Trophoblast cell (in vitro differentiated cells and primary cell): ENCODE results near the gene MYCN.

Source experiments
- DNase-seq, 2 donors: peaks; one replicate each; pipeline ENCODE4 v3.0.0-alpha.2; 2016
- H2AFZ ChIP-seq: 2 replicates; pipeline ENCODE4 v1.6.1; 2013; ENCODE audit warnings: low read length, moderate library complexity, mild to moderate bottlenecking; ENCODE audit not compliant: insufficient read depth, poor library complexity
- H2AK5ac ChIP-seq: 2 replicates; pipeline ENCODE4 v1.6.1; 2013; ENCODE audit warnings: mild to moderate bottlenecking, low read length
- H2BK120ac ChIP-seq: 2 replicates; pipeline ENCODE4 v1.6.1; 2013; ENCODE audit warnings: low read length, mild to moderate bottlenecking, moderate library complexity; ENCODE audit not compliant: insufficient read depth, poor library complexity
- H2BK12ac ChIP-seq: 2 replicates; pipeline ENCODE4 v1.6.1; 2013; ENCODE audit warnings: mild to moderate bottlenecking, low read length, moderate library complexity
- H2BK5ac ChIP-seq: 2 replicates; pipeline ENCODE4 v1.6.1; 2013; ENCODE audit warnings: low read length, low read depth, moderate library complexity, mild to moderate bottlenecking; ENCODE audit not compliant: poor library complexity
- H3K14ac ChIP-seq: 2 replicates; pipeline ENCODE4 v1.6.1; 2013; ENCODE audit warnings: mild to moderate bottlenecking, low read length
- H3K18ac ChIP-seq: 2 replicates; pipeline ENCODE4 v1.6.1; 2013; ENCODE audit warnings: mild to moderate bottlenecking, low read length
- H3K23ac ChIP-seq: 2 replicates; pipeline ENCODE4 v1.6.1; 2013; ENCODE audit warnings: low read length
- H3K27ac ChIP-seq: 2 replicates; pipeline ENCODE4 v1.5.1; 2013; ENCODE audit warnings: low read depth, mild to moderate bottlenecking, inconsistent platforms, low read length, moderate library complexity
- H3K27me3 ChIP-seq: 2 replicates; pipeline ENCODE4 v1.6.1; 2013; ENCODE audit warnings: inconsistent platforms, mild to moderate bottlenecking, low read length, moderate library complexity; ENCODE audit not compliant: insufficient read depth
- H3K36me3 ChIP-seq, 2 experiments: 1 replicate in 1 of 2; 2 replicates in 1 of 2; pipeline ENCODE4 v1.6.1; 2013; ENCODE audit warnings: low read length in 2 of 2, mild to moderate bottlenecking in 2 of 2, moderate library complexity in 1 of 2; ENCODE audit not compliant: insufficient read depth in 2 of 2, control insufficient read depth in 1 of 2
- H3K4ac ChIP-seq: 2 replicates; pipeline ENCODE4 v1.6.1; 2013; ENCODE audit warnings: low read depth, mild to moderate bottlenecking, low read length, moderate library complexity
- H3K4me1 ChIP-seq, 2 experiments: 1 replicate in 1 of 2; 2 replicates in 1 of 2; pipeline ENCODE4 v1.6.1; 2013; ENCODE audit warnings: low read length in 2 of 2, mild to moderate bottlenecking in 2 of 2, moderate library complexity in 1 of 2; ENCODE audit not compliant: insufficient read depth in 2 of 2, control insufficient read depth in 1 of 2
- H3K4me2 ChIP-seq: 2 replicates; pipeline ENCODE4 v1.6.1; 2013; ENCODE audit warnings: inconsistent platforms, mild to moderate bottlenecking, low read length, moderate library complexity
- H3K4me3 ChIP-seq: 2 replicates; pipeline ENCODE4 v1.5.1; 2013; ENCODE audit warnings: mild to moderate bottlenecking, low read depth, low read length, inconsistent platforms
- H3K79me1 ChIP-seq: one replicate; pipeline ENCODE4 v1.6.1; 2013; ENCODE audit warnings: low read length
- H3K79me2 ChIP-seq: 2 replicates; pipeline ENCODE4 v1.6.1; 2013; ENCODE audit warnings: low read length, mild to moderate bottlenecking; ENCODE audit not compliant: control insufficient read depth, insufficient read depth, poor library complexity
- H3K9ac ChIP-seq: 2 replicates; pipeline ENCODE4 v1.6.1; 2013; ENCODE audit warnings: mild to moderate bottlenecking, low read length
- H3K9me3 ChIP-seq: 2 replicates; pipeline ENCODE4 v1.6.1; 2013; ENCODE audit warnings: low read depth, mild to moderate bottlenecking, control low read depth, inconsistent platforms, low read length; ENCODE audit not compliant: insufficient read depth
- H4K12ac ChIP-seq: 2 replicates; pipeline ENCODE4 v1.6.1; 2013; ENCODE audit warnings: low read depth, mild to moderate bottlenecking, low read length, moderate library complexity
- H4K8ac ChIP-seq: 2 replicates; pipeline ENCODE4 v1.6.1; 2013; ENCODE audit warnings: low read depth, mild to moderate bottlenecking, low read length, moderate library complexity
- H4K91ac ChIP-seq: one replicate; pipeline ENCODE4 v1.6.1; 2013; ENCODE audit warnings: low read depth, mild to moderate bottlenecking, low read length, moderate library complexity
- WGBS: extraction: QIAGEN DNeasy Blood & Tissue Kit; methylation state at CpG from one replicate; pipeline ENCODE4 v1.1.7; 2013; ENCODE audit warnings: missing lambda C conversion rate; ENCODE audit not compliant: insufficient read length, insufficient coverage; ENCODE audit errors: extremely low coverage; 5-methylcytosine and 5-hydroxymethylcytosine counted together

MYCN gene

DNA sequence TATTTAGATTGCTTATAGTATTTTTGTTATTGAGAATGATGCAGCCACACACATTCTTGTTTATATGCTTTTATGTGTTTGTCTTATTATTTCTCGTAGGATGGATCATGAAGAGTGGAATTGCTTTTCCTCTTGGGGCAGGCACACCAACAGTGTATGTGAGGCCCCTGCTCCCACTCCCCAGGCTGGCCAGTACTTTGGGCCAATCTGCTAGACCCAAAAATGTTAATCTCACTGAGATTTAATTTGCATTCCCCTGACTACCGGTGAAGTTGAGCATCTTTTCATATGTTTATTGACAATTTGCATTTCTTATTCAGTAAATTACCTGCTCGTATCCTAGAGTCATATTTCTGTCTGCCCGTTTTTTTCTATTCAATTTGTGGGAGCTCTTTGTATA lies 4.7 kb upstream of the MYCN start:
- no peak overlapping the region for H4K12ac ChIP-seq
- no peak overlapping the region for H2AFZ ChIP-seq
- H4K8ac ChIP-seq, result no peak overlapping the region
- no peak overlapping the region for H4K91ac ChIP-seq
- peaks cover 9 to 13% of the 10 kb centered on the region in 2 experiments for H3K4me1 ChIP-seq
- H3K23ac ChIP-seq, result no peak overlapping the region
- DNase-seq, result no peak
- no peak overlapping the region for H3K14ac ChIP-seq
- H3K4me3 ChIP-seq, result no peak overlapping the region
- no peak overlapping the region for H2AK5ac ChIP-seq
- H3K4me2 ChIP-seq, result no peak overlapping the region
- H3K4ac ChIP-seq, result no peak overlapping the region
- no peak overlapping the region for H2BK5ac ChIP-seq
- H3K9me3 ChIP-seq, result no peaks in the 10 kb centered on the region
- H2BK12ac ChIP-seq, result no peak overlapping the region
- H3K27me3 ChIP-seq, result no peaks in the 10 kb centered on the region
- no peak overlapping the region for H3K9ac ChIP-seq
- no CpG with 5 or more reads among the region's 4 CpGs for WGBS
- H3K79me1 ChIP-seq, result peaks cover 13% of the 10 kb centered on the region
- no peak overlapping the region for H3K27ac ChIP-seq
- no peak overlapping the region for H2BK120ac ChIP-seq
- H3K36me3 ChIP-seq, result no peaks in the 10 kb centered on the region
- H3K18ac ChIP-seq, result no peak overlapping the region
- peaks cover 4% of the 10 kb centered on the region for H3K79me2 ChIP-seq

- Histone ChIP-seq H2AK5ac (no peak overlapping the region), H3K14ac (no peak overlapping the region), H3K4me2 (no peak overlapping the region), H3K9me3 (no peaks in the 10 kb centered on the region), H2AFZ (no peak overlapping the region), H3K79me2 (peaks cover 10% of the 10 kb centered on the region), H2BK12ac (no peak overlapping the region), H3K4me3 (no peak overlapping the region), H3K18ac (no peak overlapping the region), H3K23ac (no peak overlapping the region), H3K9ac (no peak overlapping the region), H3K4ac (no peak overlapping the region), H3K27ac (no peak overlapping the region), H2BK5ac (no peak overlapping the region), H3K79me1 (peaks cover 19% of the 10 kb centered on the region), H4K12ac (no peak overlapping the region), H4K8ac (no peak overlapping the region), H3K4me1 (peaks cover 11 to 13% of the 10 kb centered on the region in 2 experiments), H2BK120ac (no peak overlapping the region), H3K36me3 (no peaks in the 10 kb centered on the region), H3K27me3 (no peaks in the 10 kb centered on the region), H4K91ac (no peak overlapping the region)
- DNase-seq, result no peak
- WGBS, result no CpG with 5 or more reads among the region's 5 CpGs
These were observed 3.9 kb upstream of the MYCN start for GRCh38 chr2:15936277-15937104.

GRCh38 chr2:15937105-15937881 lies 3.1 kb upstream of the MYCN start:
- no peak overlapping the region for H3K27ac ChIP-seq
- no peak overlapping the region for H3K4me2 ChIP-seq
- peaks cover 11 to 13% of the 10 kb centered on the region in 2 experiments for H3K4me1 ChIP-seq
- DNase-seq, result no peak
- H4K12ac ChIP-seq, result no peak overlapping the region
- H3K9ac ChIP-seq, result no peak overlapping the region
- no peak overlapping the region for H2BK5ac ChIP-seq
- no peaks in the 10 kb centered on the region for H3K27me3 ChIP-seq
- H3K18ac ChIP-seq, result no peak overlapping the region
- no peak overlapping the region for H2BK120ac ChIP-seq
- H2BK12ac ChIP-seq, result no peak overlapping the region
- H4K8ac ChIP-seq, result no peak overlapping the region
- no peak overlapping the region for H3K23ac ChIP-seq
- no peak overlapping the region for H2AK5ac ChIP-seq
- H4K91ac ChIP-seq, result no peak overlapping the region
- H3K79me2 ChIP-seq, result peaks cover 17% of the 10 kb centered on the region
- peaks cover 26% of the 10 kb centered on the region for H3K79me1 ChIP-seq
- no peak overlapping the region for H3K14ac ChIP-seq
- H2AFZ ChIP-seq, result no peak overlapping the region
- H3K4ac ChIP-seq, result no peak overlapping the region
- no peak overlapping the region for H3K4me3 ChIP-seq
- peaks cover 0 to 3% of the 10 kb centered on the region in 2 experiments for H3K36me3 ChIP-seq
- no peaks in the 10 kb centered on the region for H3K9me3 ChIP-seq
- no CpG with 5 or more reads among the region's 8 CpGs for WGBS

GRCh38 chr2:15937882-15938802 lies 2.2 kb upstream of the MYCN start:
- H2BK120ac ChIP-seq, result no peak overlapping the region

More at GRCh38 chr2:15937882-15938802, 2.2 kb upstream of the MYCN start:
- no peak overlapping the region for H4K8ac ChIP-seq
- no peak overlapping the region for H2AK5ac ChIP-seq
- DNase-seq, result no peak
- H3K4me1 ChIP-seq, result peaks cover 7 to 10% of the 10 kb centered on the region in 2 experiments
- no peaks in the 10 kb centered on the region for H3K9me3 ChIP-seq
- no peak overlapping the region for H3K4ac ChIP-seq
- H2BK5ac ChIP-seq, result no peak overlapping the region
- H3K79me1 ChIP-seq, result peaks cover 32% of the 10 kb centered on the region
- no peak overlapping the region for H3K18ac ChIP-seq
- WGBS, result no CpG with 5 or more reads among the region's 7 CpGs
- no peak overlapping the region for H3K4me3 ChIP-seq
- no peak overlapping the region for H3K27ac ChIP-seq
- H2BK12ac ChIP-seq, result peak overlapping the region; percentile 50
- no peak overlapping the region for H3K14ac ChIP-seq
- H3K79me2 ChIP-seq, result peaks cover 23% of the 10 kb centered on the region
- no peak overlapping the region for H3K4me2 ChIP-seq
- no peak overlapping the region for H4K12ac ChIP-seq
- H2AFZ ChIP-seq, result no peak overlapping the region
- no peak overlapping the region for H3K23ac ChIP-seq
- no peak overlapping the region for H4K91ac ChIP-seq
- peak overlapping the region; percentile 8 for H3K9ac ChIP-seq
- peaks cover 0 to 8% of the 10 kb centered on the region in 2 experiments for H3K36me3 ChIP-seq
- H3K27me3 ChIP-seq, result no peaks in the 10 kb centered on the region
